NCI-H460 (cell line): ENCODE data around the gene TAGLN3. TPM values are rescaled to one million over a fixed set of nuclear protein-coding genes. Genes with fewer than 3 reads are reported as not detected.

Experiments
- DNase-seq: peaks from one replicate; pipeline ENCODE4 v3.0.0-alpha.2; 2016; ENCODE audit warnings: low read depth; ENCODE audit errors: extremely low read depth
- total RNA-seq: library from RNA; depleted of rRNA; stranded (reverse); fragments of >200 nt; shearing (Covaris generic); gene quantifications from 2 replicates; pipeline ENCODE4 v1.2.3, GENCODE V29; 2014

The TAGLN3 gene
- total RNA-seq, 1 experiment from 2014 or later: not detected

DNA sequence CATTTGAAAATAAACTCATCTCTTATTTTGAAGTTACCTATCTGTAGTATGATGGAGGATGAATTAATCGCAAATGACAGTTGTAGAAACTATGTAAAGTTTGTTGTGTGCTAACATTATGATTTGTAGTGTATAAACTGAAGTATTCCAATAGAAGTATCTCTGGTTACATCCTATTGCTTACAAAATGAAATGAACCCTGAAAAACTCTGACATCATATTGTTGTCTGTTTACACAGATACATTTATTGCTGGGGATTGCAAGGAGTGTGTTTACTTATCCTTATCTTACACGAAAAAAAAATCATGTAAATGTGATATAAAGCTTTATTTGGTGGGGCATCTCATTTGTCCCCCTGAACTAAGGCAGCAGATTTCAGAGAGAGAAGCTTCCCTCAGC is 22.5 kb upstream of the TAGLN3 start:
- DNase-seq: peak; percentile 37

GRCh38 chr3:111978583-111979433 is 19.9 kb upstream of the TAGLN3 start, which contains the start of gene ABHD10:
Gene ABHD10, plus strand, starts transcription at chr3:111979026. Its CDS starts 36 bp downstream, at chr3:111979062.
- DNase-seq: peak; percentile 96

GRCh38 chr3:111979434-111980038 is 19.2 kb upstream of the TAGLN3 start:
- DNase-seq: no peak

DNA sequence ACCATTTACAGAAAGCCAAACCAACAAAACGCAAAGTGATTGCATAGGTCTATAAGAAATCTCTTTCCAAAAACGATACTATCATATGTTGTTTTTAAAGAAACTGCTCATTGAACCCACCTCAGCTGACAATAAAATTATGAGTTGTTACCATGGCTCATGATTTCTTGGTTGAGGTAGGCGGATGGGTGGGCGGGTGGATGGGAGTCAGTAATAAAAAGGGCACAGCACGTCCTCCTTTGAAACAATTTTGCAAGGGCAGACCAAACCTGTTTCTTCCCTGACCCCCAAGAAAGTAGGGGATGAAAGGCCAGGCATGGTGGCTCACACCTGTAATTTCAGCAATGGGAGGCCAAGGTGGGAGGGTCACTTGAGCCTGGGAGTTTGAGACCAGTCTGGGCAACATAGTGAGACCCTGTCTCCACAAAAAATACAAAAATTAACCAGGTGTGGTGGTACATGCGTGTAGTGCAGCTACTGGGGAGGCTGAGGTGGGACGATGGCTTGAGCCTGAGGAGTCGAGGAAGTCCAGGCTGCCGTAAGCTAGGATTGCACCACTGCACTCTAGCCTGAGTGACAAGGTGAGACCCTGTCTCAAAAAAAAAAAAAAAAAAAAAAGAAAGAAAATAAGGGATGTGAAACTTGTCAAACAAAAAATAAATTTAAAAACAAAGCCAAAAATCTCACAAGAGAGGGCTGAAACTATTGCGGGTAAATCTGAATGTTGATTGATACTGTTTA is 17.8 kb upstream of the TAGLN3 start:
- no peak for DNase-seq

- DNase-seq: no peak
Measured at GRCh38 chr3:111981457-111981763, 17.3 kb upstream of the TAGLN3 start.

- DNase-seq: no peak
Measured at GRCh38 chr3:111984636-111985298, 14.0 kb upstream of the TAGLN3 start.

- no peak for DNase-seq
Measured at GRCh38 chr3:111986800-111987199, 11.9 kb upstream of the TAGLN3 start.

GRCh38 chr3:111989061-111989678 is 9.6 kb upstream of the TAGLN3 start:
- DNase-seq: peak; percentile 48

DNA sequence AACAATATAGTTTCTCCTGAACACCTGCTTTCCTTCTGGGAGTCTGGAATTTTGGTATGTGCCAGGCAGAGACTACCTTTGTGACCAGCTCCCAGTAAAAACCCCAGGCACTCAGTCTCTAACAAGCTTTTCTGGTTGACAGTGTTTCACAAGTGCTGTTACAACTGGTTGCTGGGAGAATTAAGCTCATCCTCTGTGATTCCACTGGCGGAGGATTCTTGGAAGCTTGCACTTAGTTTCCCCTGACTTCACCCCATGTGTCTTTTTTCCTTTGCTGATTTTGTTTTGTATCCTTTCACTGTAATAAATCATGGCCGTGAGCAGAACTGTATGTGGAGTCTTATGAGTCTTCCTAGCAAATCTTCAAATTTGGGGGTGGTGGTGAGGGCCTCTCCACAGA is 5.7 kb upstream of the TAGLN3 start:
- DNase-seq: no peak

DNA sequence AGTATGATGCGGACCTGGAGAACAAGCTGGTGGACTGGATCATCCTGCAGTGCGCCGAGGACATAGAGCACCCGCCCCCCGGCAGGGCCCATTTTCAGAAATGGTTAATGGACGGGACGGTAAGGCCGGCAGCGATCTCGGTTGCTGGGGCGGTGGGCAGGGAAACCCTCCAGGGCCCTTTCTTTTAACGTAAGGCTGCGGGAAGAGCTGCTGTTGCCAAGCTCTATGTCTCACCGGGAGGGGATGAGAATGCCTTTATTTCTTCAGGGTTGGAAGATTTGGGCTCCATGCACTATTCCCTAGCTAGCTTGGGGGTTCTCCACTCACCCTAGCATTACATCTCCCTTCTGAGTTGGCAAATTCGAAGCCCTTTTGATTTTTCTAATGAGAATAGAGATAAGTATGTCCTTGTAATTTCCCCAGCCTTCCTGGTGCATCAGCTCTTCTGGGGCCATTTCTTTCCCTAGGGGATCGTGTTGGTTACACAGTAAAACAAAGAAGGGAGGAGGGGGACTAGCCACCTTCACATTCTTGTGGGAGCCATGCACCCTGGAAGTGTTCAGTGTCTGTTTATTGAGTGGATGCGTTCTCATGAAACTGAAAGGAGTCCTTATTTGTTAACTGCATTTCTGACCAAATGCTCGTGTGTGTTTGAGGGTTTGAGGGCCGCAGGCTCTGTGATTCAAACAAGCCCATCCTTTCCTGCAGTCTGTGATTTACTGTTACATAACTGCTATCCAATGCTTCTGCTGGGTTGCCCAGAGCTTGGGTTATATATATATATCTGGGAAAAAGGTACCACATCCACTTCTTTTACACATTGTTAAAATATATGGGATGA is 982 bp downstream of the TAGLN3 start:
- no peak for DNase-seq

DNA sequence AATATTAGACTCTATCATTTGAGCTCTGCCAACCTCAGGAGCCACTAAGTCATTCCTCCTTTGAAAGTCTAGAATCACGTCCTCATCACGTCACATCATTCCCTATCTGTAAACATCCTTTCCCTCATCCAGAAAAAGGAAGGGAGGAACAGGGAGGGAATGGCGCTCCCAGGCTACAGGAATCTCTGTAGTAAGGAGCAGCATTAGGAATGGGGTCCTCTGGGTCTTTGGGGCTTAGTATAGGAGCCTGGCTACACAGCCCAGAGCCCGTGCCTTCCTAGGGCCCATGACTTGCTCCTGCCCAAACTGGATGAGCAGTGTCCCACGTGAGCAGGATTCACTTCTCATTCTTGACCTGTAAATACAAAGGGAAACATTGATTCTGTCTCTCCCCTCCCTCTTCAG is 1.6 kb downstream of the TAGLN3 start:
- DNase-seq: no peak

DNA sequence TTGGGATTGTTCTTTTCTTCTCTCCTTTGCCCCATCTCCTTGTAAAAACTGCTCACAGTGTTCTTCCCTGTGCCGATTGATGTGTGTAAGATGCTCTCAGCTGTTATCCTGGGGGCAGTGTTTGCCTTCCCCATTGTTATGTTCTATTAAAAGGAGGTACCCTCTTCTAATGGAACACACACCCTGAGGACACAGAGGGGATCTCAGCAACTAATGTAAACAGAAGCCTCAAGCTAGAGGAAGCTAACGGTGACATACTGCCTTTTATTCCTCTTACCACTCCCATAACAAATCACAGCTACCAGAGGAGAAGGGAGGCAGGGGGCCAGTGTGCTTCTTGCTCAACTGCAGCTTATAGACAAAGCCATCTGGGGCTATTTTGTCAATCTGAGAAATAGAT is 2.2 kb downstream of the TAGLN3 start:
- DNase-seq: no peak

GRCh38 chr3:112001526-112001925 is 2.8 kb downstream of the TAGLN3 start:
- DNase-seq: no peak

DNA sequence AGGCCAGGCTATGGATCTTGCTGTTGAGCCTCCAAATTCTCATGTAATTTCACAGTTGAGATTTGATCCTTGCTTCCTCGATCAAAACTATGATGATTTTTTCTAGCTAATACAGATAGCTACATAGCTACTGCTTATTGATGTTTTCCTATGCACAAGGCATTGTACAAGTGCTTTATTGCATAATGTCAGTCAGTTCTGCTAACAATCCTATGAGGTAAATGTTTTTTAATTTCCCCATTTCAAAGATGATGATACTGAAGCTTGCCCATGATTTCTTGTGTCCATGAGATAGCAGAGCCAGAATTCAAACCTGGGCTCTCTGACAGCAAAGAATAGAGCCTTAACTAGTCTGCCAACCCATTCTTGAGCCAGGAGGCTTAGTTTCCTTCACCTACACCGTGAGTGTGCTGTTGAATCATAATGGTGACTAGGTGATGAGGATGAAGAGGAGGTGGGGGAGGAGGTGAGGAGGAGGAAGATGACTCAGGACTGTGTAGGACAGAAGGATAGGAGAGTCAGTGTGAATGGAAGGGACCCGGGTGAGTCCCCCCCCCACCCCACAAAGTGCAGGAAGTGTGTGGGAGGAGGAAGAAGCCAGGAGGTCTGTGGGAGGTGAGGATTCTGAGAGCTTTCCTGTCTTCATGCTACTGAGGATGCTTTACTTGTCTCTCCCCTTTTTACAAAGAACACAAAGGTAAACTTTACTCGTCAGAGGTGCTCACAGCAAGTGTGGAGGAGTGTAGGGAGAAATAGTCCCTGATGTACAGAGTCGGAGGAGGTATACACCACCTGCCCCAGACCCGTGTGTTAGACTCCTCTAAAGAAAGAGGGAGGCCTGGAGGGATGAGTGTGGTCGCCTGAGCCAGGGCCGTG is 3.6 kb downstream of the TAGLN3 start:
- DNase-seq: no peak

GRCh38 chr3:112003321-112004080 is 4.8 kb downstream of the TAGLN3 start:
- no peak for DNase-seq

DNA sequence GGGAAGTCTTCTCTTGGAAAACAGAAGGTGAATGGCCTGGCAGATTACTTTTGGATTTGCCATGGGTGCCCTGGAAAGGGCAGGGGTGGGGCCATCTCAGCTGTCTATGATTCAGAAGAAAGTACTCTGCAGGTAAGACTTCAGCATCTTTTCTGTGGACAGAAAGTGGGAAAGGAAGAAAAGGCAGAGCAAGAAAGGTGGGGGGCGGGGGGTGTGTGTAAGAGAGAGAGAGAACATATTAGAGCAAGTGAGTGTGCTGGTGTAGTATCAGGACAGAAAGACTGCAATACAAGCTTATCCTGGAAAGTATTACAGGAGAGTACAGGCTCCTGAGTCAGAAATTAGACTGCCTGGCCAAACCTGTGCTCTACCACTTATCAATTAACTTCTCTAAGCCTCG is 5.5 kb downstream of the TAGLN3 start:
- DNase-seq: no peak

- no peak for DNase-seq
Measured at GRCh38 chr3:112004669-112005068, 5.9 kb downstream of the TAGLN3 start.

DNA sequence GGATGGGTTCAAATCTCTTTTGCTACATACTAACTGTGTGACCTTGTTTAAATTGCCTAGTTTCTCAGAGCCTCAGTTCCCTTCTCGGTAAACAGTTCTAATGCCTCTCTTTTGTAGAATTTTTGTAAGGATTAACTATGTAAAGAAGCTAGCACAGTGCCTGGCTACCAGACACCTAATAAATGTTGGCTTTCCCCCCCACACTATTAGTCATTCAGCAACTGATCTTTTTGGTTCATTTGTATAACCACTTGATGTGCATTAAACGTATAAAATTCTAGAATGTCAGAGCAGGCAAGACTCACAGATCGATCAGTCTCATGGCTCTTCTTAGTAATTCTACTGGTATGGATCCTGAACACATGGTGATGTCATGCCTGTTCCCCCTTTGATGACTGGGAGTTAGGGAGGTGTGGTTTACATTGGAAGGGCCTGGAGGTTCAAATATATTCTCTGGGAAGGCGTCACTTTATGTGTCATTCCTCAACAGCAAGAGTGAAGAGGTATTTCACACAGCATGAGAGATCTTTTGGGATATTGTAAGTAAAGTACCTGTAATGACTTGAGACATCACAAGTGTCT is 6.5 kb downstream of the TAGLN3 start:
- DNase-seq: no peak
